OCI-LY1 (cell line): Measurements from ENCODE around the gene PNCK.

Experiments used
- H2AFZ ChIP-seq: fragments of 200-600 bp; sonication (generic), shearing (Covaris generic); 2 replicates; pipeline ENCODE4 v1.6.0; 2014; ENCODE audit warnings: antibody characterized with exemption, mild to moderate bottlenecking, low read length
- H3F3A ChIP-seq: fragments of 200-600 bp; sonication (generic), shearing (Covaris generic); 2 replicates; pipeline ENCODE4 v1.6.0; 2014; ENCODE audit warnings: mild to moderate bottlenecking, antibody characterized with exemption, low read length, moderate library complexity; ENCODE audit not compliant: insufficient read depth
- H3K27ac ChIP-seq: fragments of 200-600 bp; sonication (generic); 2 replicates; pipeline ENCODE4 v1.5.1; 2014; ENCODE audit warnings: low read length, mixed run types, mild to moderate bottlenecking, low read depth; ENCODE audit not compliant: poor library complexity, severe bottlenecking
- H3K27me3 ChIP-seq: fragments of 200-600 bp; sonication (generic); 2 replicates; pipeline ENCODE4 v1.6.0; 2014; ENCODE audit warnings: antibody characterized with exemption, mild to moderate bottlenecking, low read length, moderate library complexity; ENCODE audit not compliant: insufficient read depth
- H3K36me3 ChIP-seq: fragments of 200-600 bp; sonication (generic); 2 replicates; pipeline ENCODE4 v1.6.1; 2014; ENCODE audit warnings: mild to moderate bottlenecking, antibody characterized with exemption, low read length, moderate library complexity, mixed read lengths; ENCODE audit not compliant: insufficient read depth
- H3K4me1 ChIP-seq: fragments of 200-600 bp; sonication (generic); 2 replicates; pipeline ENCODE4 v1.5.1; 2014; ENCODE audit warnings: mild to moderate bottlenecking, low read length, moderate library complexity; ENCODE audit not compliant: insufficient read depth, severe bottlenecking
- H3K4me2 ChIP-seq: fragments of 200-600 bp; sonication (generic), shearing (Covaris generic); 2 replicates; pipeline ENCODE4 v1.6.1; 2014; ENCODE audit warnings: low read length
- H3K4me3 ChIP-seq: fragments of 200-600 bp; sonication (generic); 2 replicates; pipeline ENCODE4 v1.5.1; 2014; ENCODE audit warnings: low read length, low read depth, mild to moderate bottlenecking, mixed read lengths; ENCODE audit not compliant: poor library complexity, severe bottlenecking
- H3K79me2 ChIP-seq: fragments of 200-600 bp; shearing (Covaris generic); 2 replicates; pipeline ENCODE4 v1.6.1; 2016; ENCODE audit warnings: mixed run types, low read length, mixed read lengths; ENCODE audit not compliant: insufficient read depth
- H3K9ac ChIP-seq: fragments of 200-600 bp; sonication (generic), shearing (Covaris generic); 2 replicates; pipeline ENCODE4 v1.6.1; 2014; ENCODE audit warnings: mild to moderate bottlenecking, low read length, mixed read lengths
- H3K9me2 ChIP-seq: fragments of 200-600 bp; sonication (generic), shearing (Covaris generic); 2 replicates; pipeline ENCODE4 v1.6.1; 2014; ENCODE audit warnings: low read depth, mild to moderate bottlenecking, low read length, mixed read lengths
- H3K9me3 ChIP-seq: fragments of 200-600 bp; shearing (Covaris generic); 2 replicates; pipeline ENCODE4 v1.6.1; 2014; ENCODE audit warnings: low read length, mixed read lengths
- H4K20me1 ChIP-seq: fragments of 200-600 bp; sonication (generic), shearing (Covaris generic); 2 replicates; pipeline ENCODE4 v1.6.0; 2016; ENCODE audit warnings: mild to moderate bottlenecking, low read length; ENCODE audit not compliant: insufficient read depth
- CTCF ChIP-seq: fragments of 200-600 bp; sonication (generic), shearing (Covaris generic); IDR thresholded peaks from 2 replicates; pipeline ENCODE4 v1.5.1; 2017; ENCODE audit warnings: mild to moderate bottlenecking, antibody characterized with exemption, low read length, moderate library complexity, mixed read lengths
- EZH2 ChIP-seq: fragments of 200-600 bp; sonication (generic), shearing (Covaris generic); IDR thresholded peaks from 2 replicates; pipeline ENCODE4 v1.8.0; 2017; ENCODE audit warnings: borderline replicate concordance, mixed run types, mild to moderate bottlenecking, antibody characterized with exemption, low read length, moderate library complexity, mixed read lengths

The PNCK gene

GRCh38 chrX:153651540-153652079, 22.0 kb downstream of the PNCK start:
- H3K9me3 ChIP-seq: no peaks in the 10 kb centered on the region
- H3K9me2 ChIP-seq: no peaks in the 10 kb centered on the region
- no peaks in the 10 kb centered on the region for H4K20me1 ChIP-seq
- H3K79me2 ChIP-seq: no peaks in the 10 kb centered on the region
- TF ChIP-seq EZH2 (no peak), CTCF (no peak)
- H3K4me3 ChIP-seq: no peak overlapping the region
- H3K4me2 ChIP-seq: no peak overlapping the region
- H3K4me1 ChIP-seq: no peaks in the 10 kb centered on the region
- H3F3A ChIP-seq: no peaks in the 10 kb centered on the region
- H2AFZ ChIP-seq: no peak overlapping the region
- H3K27ac ChIP-seq: no peak overlapping the region
- no peaks in the 10 kb centered on the region for H3K36me3 ChIP-seq
- no peaks in the 10 kb centered on the region for H3K27me3 ChIP-seq
- no peak overlapping the region for H3K9ac ChIP-seq

- H3K4me2 ChIP-seq: no peak overlapping the region
- TF ChIP-seq CTCF (no peak), EZH2 (no peak)
Observed at GRCh38 chrX:153650959-153651358, 22.7 kb downstream of the PNCK start.

GRCh38 chrX:153649915-153650782, 23.5 kb downstream of the PNCK start:
- H2AFZ ChIP-seq: no peak overlapping the region
- H3K79me2 ChIP-seq: no peaks in the 10 kb centered on the region
- H3K27me3 ChIP-seq: no peaks in the 10 kb centered on the region
- H4K20me1 ChIP-seq: no peaks in the 10 kb centered on the region
- H3F3A ChIP-seq: no peaks in the 10 kb centered on the region
- H3K27ac ChIP-seq: no peak overlapping the region
- H3K9me2 ChIP-seq: no peaks in the 10 kb centered on the region
- H3K4me2 ChIP-seq: no peak overlapping the region
- no peaks in the 10 kb centered on the region for H3K4me1 ChIP-seq
- H3K9me3 ChIP-seq: no peaks in the 10 kb centered on the region
- no peak overlapping the region for H3K4me3 ChIP-seq
- TF ChIP-seq CTCF: no peak
- no peak for TF ChIP-seq EZH2
- H3K36me3 ChIP-seq: no peaks in the 10 kb centered on the region
- no peak overlapping the region for H3K9ac ChIP-seq

More at GRCh38 chrX:153650959-153651358, 22.7 kb downstream of the PNCK start:
- Histone ChIP-seq H3K4me3 (no peak overlapping the region), H4K20me1 (no peaks in the 10 kb centered on the region), H3K9ac (no peak overlapping the region), H3K27me3 (no peaks in the 10 kb centered on the region), H2AFZ (no peak overlapping the region), H3F3A (no peaks in the 10 kb centered on the region), H3K4me1 (no peaks in the 10 kb centered on the region), H3K36me3 (no peaks in the 10 kb centered on the region), H3K9me3 (no peaks in the 10 kb centered on the region), H3K79me2 (no peaks in the 10 kb centered on the region), H3K27ac (no peak overlapping the region), H3K9me2 (no peaks in the 10 kb centered on the region)
